SK-N-MC (cell line): ENCODE measurements around the gene HIC1.

Experiments used
- EZH2 ChIP-seq: fragments of 200-600 bp; sonication (generic); IDR thresholded peaks from one replicate; pipeline ENCODE4 v1.6.1; 2017; ENCODE audit warnings: antibody characterized with exemption
- FOXP2 ChIP-seq: optimal IDR thresholded peaks from 2 replicates; pipeline ENCODE3; 2011; ENCODE audit warnings: mild to moderate bottlenecking, moderate library complexity; ENCODE audit not compliant: insufficient read depth; ENCODE audit errors: extremely low read length, control extremely low read depth
- POLR2AphosphoS5 ChIP-seq: IDR thresholded peaks from 2 replicates; pipeline ENCODE4 v1.6.1; 2012; ENCODE audit warnings: mild to moderate bottlenecking, low read depth, low read length, borderline replicate concordance

DNA sequence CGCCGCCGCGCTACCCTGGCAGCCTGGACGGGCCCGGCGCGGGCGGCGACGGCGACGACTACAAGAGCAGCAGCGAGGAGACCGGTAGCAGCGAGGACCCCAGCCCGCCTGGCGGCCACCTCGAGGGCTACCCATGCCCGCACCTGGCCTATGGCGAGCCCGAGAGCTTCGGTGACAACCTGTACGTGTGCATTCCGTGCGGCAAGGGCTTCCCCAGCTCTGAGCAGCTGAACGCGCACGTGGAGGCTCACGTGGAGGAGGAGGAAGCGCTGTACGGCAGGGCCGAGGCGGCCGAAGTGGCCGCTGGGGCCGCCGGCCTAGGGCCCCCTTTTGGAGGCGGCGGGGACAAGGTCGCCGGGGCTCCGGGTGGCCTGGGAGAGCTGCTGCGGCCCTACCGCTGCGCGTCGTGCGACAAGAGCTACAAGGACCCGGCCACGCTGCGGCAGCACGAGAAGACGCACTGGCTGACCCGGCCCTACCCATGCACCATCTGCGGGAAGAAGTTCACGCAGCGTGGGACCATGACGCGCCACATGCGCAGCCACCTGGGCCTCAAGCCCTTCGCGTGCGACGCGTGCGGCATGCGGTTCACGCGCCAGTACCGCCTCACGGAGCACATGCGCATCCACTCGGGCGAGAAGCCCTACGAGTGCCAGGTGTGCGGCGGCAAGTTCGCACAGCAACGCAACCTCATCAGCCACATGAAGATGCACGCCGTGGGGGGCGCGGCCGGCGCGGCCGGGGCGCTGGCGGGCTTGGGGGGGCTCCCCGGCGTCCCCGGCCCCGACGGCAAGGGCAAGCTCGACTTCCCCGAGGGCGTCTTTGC is 3.1 kb downstream of the HIC1 start:
- TF ChIP-seq EZH2 (no peak), POLR2AphosphoS5 (no peak), FOXP2 (no peak)
